Mesenchymal stem cell (in vitro differentiated cells and primary cell): ENCODE results near the gene BGLAP.

Experiments used
- DNase-seq: peaks from one replicate; pipeline ENCODE4 v3.0.0-alpha.2; 2013
- H2AFZ ChIP-seq: one replicate; pipeline ENCODE4 v1.6.1; 2013; ENCODE audit warnings: low read depth, mild to moderate bottlenecking, control low read depth, inconsistent platforms, low read length, moderate library complexity
- H2AK5ac ChIP-seq: 2 replicates; pipeline ENCODE4 v1.6.1; 2013; ENCODE audit warnings: low read length, moderate library complexity, mild to moderate bottlenecking, inconsistent platforms; ENCODE audit not compliant: severe bottlenecking
- H2BK120ac ChIP-seq: one replicate; pipeline ENCODE4 v1.6.1; 2013; ENCODE audit warnings: low read depth, mild to moderate bottlenecking, inconsistent platforms, low read length, moderate library complexity
- H2BK12ac ChIP-seq, 2 experiments: one replicate each; pipeline ENCODE4 v1.6.1; 2013; ENCODE audit warnings: inconsistent platforms in 2 of 2, low read length in 2 of 2, mild to moderate bottlenecking in 2 of 2, moderate library complexity in 2 of 2, control low read depth in 1 of 2
- H2BK15ac ChIP-seq: one replicate; pipeline ENCODE4 v1.6.1; 2013; ENCODE audit warnings: mild to moderate bottlenecking, low read depth, inconsistent platforms; ENCODE audit not compliant: poor library complexity, severe bottlenecking
- H2BK5ac ChIP-seq: 2 replicates; pipeline ENCODE4 v1.6.1; 2013; ENCODE audit warnings: low read depth, mild to moderate bottlenecking, low read length, control low read depth, inconsistent platforms; ENCODE audit not compliant: poor library complexity, severe bottlenecking
- H3K14ac ChIP-seq, 2 experiments: one replicate each; pipeline ENCODE4 v1.6.1; 2013; ENCODE audit warnings: inconsistent platforms in 2 of 2, low read length in 2 of 2, control low read depth in 1 of 2, mild to moderate bottlenecking in 1 of 2, moderate library complexity in 1 of 2
- H3K18ac ChIP-seq, 2 experiments: one replicate each; pipeline ENCODE4 v1.6.1; 2013; ENCODE audit warnings: inconsistent platforms in 2 of 2, low read length in 2 of 2, control low read depth in 1 of 2, low read depth in 1 of 2, mild to moderate bottlenecking in 1 of 2
- H3K23ac ChIP-seq, 2 experiments: one replicate each; pipeline ENCODE4 v1.6.1; 2013; ENCODE audit warnings: inconsistent platforms in 2 of 2, low read length in 2 of 2, mild to moderate bottlenecking in 2 of 2, moderate library complexity in 2 of 2, control low read depth in 1 of 2
- H3K27ac ChIP-seq: 2 replicates; pipeline ENCODE4 v1.5.1; 2013; ENCODE audit warnings: mild to moderate bottlenecking, moderate library complexity, low read length, control low read depth, inconsistent platforms; ENCODE audit not compliant: poor library complexity, severe bottlenecking
- H3K27me3 ChIP-seq, 2 experiments: 2 replicates each; pipeline versions ENCODE4 v1.6.1 to v1.7.0; 2013; ENCODE audit warnings: low read length in 2 of 2, mild to moderate bottlenecking in 2 of 2, moderate library complexity in 2 of 2, control low read depth in 1 of 2, inconsistent platforms in 1 of 2; ENCODE audit not compliant: control insufficient read depth in 1 of 2, insufficient read depth in 1 of 2
- H3K36me3 ChIP-seq, 2 experiments: 2 replicates each; pipeline versions ENCODE4 v1.6.1 to v1.7.0; 2013; ENCODE audit warnings: low read length in 2 of 2, control low read depth in 1 of 2, inconsistent platforms in 1 of 2, low read depth in 1 of 2, mild to moderate bottlenecking in 1 of 2; ENCODE audit not compliant: insufficient read depth in 2 of 2, control insufficient read depth in 1 of 2
- H3K4ac ChIP-seq, 2 experiments: one replicate each; pipeline ENCODE4 v1.6.1; 2013; ENCODE audit warnings: inconsistent platforms in 2 of 2, low read length in 2 of 2, mild to moderate bottlenecking in 2 of 2, moderate library complexity in 2 of 2, control low read depth in 1 of 2, low read depth in 1 of 2
- H3K4me1 ChIP-seq: 2 replicates; pipeline ENCODE4 v1.6.1; 2013; ENCODE audit warnings: low read depth, low read length, control low read depth; ENCODE audit not compliant: control insufficient read depth, insufficient read depth
- H3K4me2 ChIP-seq: 2 replicates; pipeline ENCODE4 v1.6.1; 2013; ENCODE audit warnings: low read length, mild to moderate bottlenecking, inconsistent platforms; ENCODE audit not compliant: poor library complexity, severe bottlenecking
- H3K4me3 ChIP-seq, 2 experiments: 2 replicates each; pipeline versions ENCODE4 v1.5.1 to v1.7.0; 2013; ENCODE audit warnings: low read length in 2 of 2, mild to moderate bottlenecking in 2 of 2, control low read depth in 1 of 2, low read depth in 1 of 2; ENCODE audit not compliant: insufficient read depth in 1 of 2
- H3K79me1 ChIP-seq: replicated peaks from 2 replicates; pipeline ENCODE4 v1.6.1; 2013; ENCODE audit warnings: mild to moderate bottlenecking, control low read depth, low read length, inconsistent platforms; ENCODE audit not compliant: poor library complexity, severe bottlenecking
- H3K9ac ChIP-seq: 2 replicates; pipeline ENCODE4 v1.7.0; 2013; ENCODE audit warnings: mild to moderate bottlenecking, low read length, moderate library complexity
- H3K9me3 ChIP-seq: 2 replicates; pipeline ENCODE4 v1.7.0; 2013; ENCODE audit warnings: mild to moderate bottlenecking, low read length; ENCODE audit not compliant: control insufficient read depth
- H4K8ac ChIP-seq: one replicate; pipeline ENCODE4 v1.6.1; 2013; ENCODE audit warnings: inconsistent platforms, mild to moderate bottlenecking, low read length, moderate library complexity
- H4K91ac ChIP-seq: one replicate; pipeline ENCODE4 v1.6.1; 2013; ENCODE audit warnings: mild to moderate bottlenecking, low read length, inconsistent platforms
- WGBS: methylation state at CpG from one replicate; pipeline ENCODE4 v1.1.7; 2013; ENCODE audit warnings: mixed read lengths; 5-methylcytosine and 5-hydroxymethylcytosine counted together

BGLAP gene

DNA sequence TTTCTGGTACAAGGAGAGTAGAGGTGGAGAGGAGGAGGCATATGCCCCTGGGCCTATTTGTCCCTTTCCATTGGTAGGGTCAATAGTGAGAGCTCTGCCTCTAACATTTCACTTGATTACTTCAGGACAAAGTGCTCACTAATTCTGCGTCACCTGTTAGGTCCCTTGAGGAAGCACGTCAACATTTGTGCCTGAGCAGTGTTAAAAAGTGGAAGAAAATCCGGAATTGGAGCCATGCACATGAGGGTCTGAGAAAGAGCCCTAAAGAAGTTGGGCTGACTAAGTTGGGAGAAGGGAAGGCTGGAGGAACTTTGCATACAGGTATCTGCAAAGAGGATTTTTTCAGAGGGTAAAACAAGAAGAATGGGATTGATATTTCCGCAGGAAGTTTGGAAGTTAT, 46.1 kb upstream of the BGLAP start:
- Histone ChIP-seq H2AK5ac (no peak overlapping the region), H2BK120ac (no peak overlapping the region), H3K79me1 (peaks cover 32% of the 10 kb centered on the region), H3K14ac (no peak overlapping the region), H3K23ac (no peak overlapping the region), H3K9ac (no peak overlapping the region), H2AFZ (no peak overlapping the region), H3K18ac (no peak overlapping the region), H3K9me3 (no peaks in the 10 kb centered on the region), H4K8ac (no peak overlapping the region), H3K4me2 (no peak overlapping the region), H2BK12ac (no peak overlapping the region), H3K27ac (no peak overlapping the region), H4K91ac (no peak overlapping the region), H3K4me1 (peaks cover 12% of the 10 kb centered on the region), H3K4ac (no peak overlapping the region), H3K27me3 (no peaks in the 10 kb centered on the region), H3K36me3 (peaks cover 21 to 40% of the 10 kb centered on the region in 2 experiments), H2BK5ac (no peak overlapping the region), H2BK15ac (no peak overlapping the region), H3K4me3 (peak overlapping the region in 1 of 2 experiments; percentile 36)
- WGBS, result 94% methylated on average over 4 of the region's 4 CpGs
- no peak for DNase-seq

GRCh38 chr1:156196445-156196844, 45.5 kb upstream of the BGLAP start:
- Histone ChIP-seq H2AK5ac (no peak overlapping the region), H2BK120ac (no peak overlapping the region), H3K14ac (no peak overlapping the region), H4K91ac (no peak overlapping the region), H2BK12ac (no peak overlapping the region), H2AFZ (no peak overlapping the region), H3K36me3 (peaks cover 21 to 40% of the 10 kb centered on the region in 2 experiments), H3K27me3 (no peaks in the 10 kb centered on the region), H3K4me1 (peaks cover 12% of the 10 kb centered on the region), H4K8ac (no peak overlapping the region), H3K23ac (no peak overlapping the region), H3K9ac (no peak overlapping the region), H3K18ac (no peak overlapping the region), H3K4ac (no peak overlapping the region), H3K4me3 (no peak overlapping the region), H3K4me2 (no peak overlapping the region), H3K79me1 (peaks cover 34% of the 10 kb centered on the region), H2BK15ac (no peak overlapping the region), H2BK5ac (no peak overlapping the region), H3K9me3 (no peaks in the 10 kb centered on the region), H3K27ac (no peak overlapping the region)
- DNase-seq, result no peak
- 78% methylated on average over 2 of the region's 2 CpGs for WGBS

DNA sequence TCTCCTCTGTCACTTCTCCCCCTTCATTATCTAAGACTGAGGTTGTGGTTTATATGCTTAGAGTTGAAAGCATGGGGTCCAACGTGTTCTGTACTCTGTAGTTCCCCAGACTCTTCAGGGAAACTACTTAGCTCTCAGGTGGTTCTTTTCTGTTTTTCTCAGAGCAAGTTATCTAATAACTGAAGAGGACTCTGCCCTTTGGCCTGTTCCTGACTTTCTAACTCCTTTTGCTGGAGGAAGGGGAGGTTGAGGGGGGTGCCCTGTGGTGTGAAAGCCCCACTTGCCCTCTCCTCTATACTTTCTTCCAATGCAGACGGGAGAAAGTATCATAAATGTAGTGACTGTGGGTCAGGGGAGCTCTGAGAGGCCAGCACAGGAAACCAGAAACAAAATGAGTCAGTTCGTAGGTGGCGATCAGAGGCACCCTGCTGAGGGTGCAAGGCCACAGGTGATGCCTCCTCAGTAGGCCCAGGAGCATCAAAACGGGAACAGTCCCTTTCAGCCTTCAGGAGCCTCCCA, 43.1 kb upstream of the BGLAP start:
- Histone ChIP-seq H3K27me3 (no peaks in the 10 kb centered on the region), H2AFZ (no peak overlapping the region), H3K4ac (no peak overlapping the region), H3K4me2 (no peak overlapping the region), H3K36me3 (peaks cover 21 to 56% of the 10 kb centered on the region in 2 experiments), H2AK5ac (no peak overlapping the region), H3K79me1 (peaks cover 39% of the 10 kb centered on the region), H3K27ac (no peak overlapping the region), H2BK5ac (no peak overlapping the region), H3K4me1 (peaks cover 9% of the 10 kb centered on the region), H2BK12ac (no peak overlapping the region), H4K8ac (peak overlapping the region; percentile 25), H3K9ac (no peak overlapping the region), H3K14ac (no peak overlapping the region), H3K18ac (no peak overlapping the region), H2BK120ac (no peak overlapping the region), H4K91ac (no peak overlapping the region), H3K4me3 (no peak overlapping the region), H3K23ac (no peak overlapping the region), H3K9me3 (no peaks in the 10 kb centered on the region), H2BK15ac (no peak overlapping the region)
- WGBS, result 82% methylated on average over 4 of the region's 5 CpGs
- DNase-seq, result no peak

- H3K4me1 ChIP-seq, result peaks cover 6% of the 10 kb centered on the region
- no peak overlapping the region for H2BK5ac ChIP-seq
- H3K9ac ChIP-seq, result no peak overlapping the region
- no peak overlapping the region for H2AK5ac ChIP-seq
- H4K8ac ChIP-seq, result no peak overlapping the region
- no peak overlapping the region for H3K27ac ChIP-seq
- no peaks in the 10 kb centered on the region for H3K9me3 ChIP-seq
- H3K18ac ChIP-seq, result no peak overlapping the region
- H2BK120ac ChIP-seq, result no peak overlapping the region
- no peak overlapping the region for H2BK15ac ChIP-seq
- over 99% methylated on average over 7 of the region's 8 CpGs for WGBS
- H3K79me1 ChIP-seq, result peaks cover 42% of the 10 kb centered on the region
- H3K36me3 ChIP-seq, result peaks cover 21 to 56% of the 10 kb centered on the region in 2 experiments
- H2AFZ ChIP-seq, result no peak overlapping the region
- no peak overlapping the region for H3K23ac ChIP-seq
- H3K4ac ChIP-seq, result no peak overlapping the region
- H3K27me3 ChIP-seq, result no peaks in the 10 kb centered on the region
- no peak overlapping the region for H4K91ac ChIP-seq
- H3K4me3 ChIP-seq, result no peak overlapping the region
- no peak overlapping the region for H3K4me2 ChIP-seq
- H2BK12ac ChIP-seq, result no peak overlapping the region
- H3K14ac ChIP-seq, result no peak overlapping the region
- DNase-seq, result no peak
These were observed 41.9 kb upstream of the BGLAP start for GRCh38 chr1:156200044-156200443.
